PC-9 (cell line): ENCODE results near the gene PIK3C2G.

Experiments
- EZH2 ChIP-seq: fragments of 200-600 bp; sonication (generic); IDR thresholded peaks from 2 replicates; pipeline ENCODE4 v1.8.0; 2017; ENCODE audit warnings: antibody characterized with exemption, low read depth
- TF ChIP-seq, protein P1 (sequence below): fragments of 200-600 bp; sonication (generic); conservative IDR thresholded peaks from 2 replicates; pipeline ENCODE4 v1.6.1; 2017; ENCODE audit warnings: mixed run types, antibody characterized with exemption, mild to moderate bottlenecking, moderate library complexity

DNA sequence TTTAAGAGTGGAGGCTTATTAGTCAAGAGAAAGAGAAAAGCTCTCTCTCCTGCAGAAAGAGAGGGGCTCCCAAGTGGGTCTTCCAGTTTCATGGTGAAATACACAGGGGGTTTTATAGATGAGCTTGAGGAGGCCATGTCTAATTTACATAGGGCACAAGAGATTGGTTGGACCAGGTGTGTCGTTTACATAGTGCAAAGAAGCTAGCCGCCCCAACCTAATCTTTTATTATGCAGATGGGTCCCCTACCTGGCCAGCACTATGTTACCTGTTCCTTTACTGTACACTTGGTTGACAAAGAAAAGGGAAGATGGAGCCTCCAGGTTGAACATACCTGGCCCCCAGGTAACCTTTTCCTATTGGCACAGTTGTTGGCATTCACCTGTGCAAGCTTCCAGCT is 195.0 kb downstream of the PIK3C2G start:
- TF ChIP-seq, protein P1, sequence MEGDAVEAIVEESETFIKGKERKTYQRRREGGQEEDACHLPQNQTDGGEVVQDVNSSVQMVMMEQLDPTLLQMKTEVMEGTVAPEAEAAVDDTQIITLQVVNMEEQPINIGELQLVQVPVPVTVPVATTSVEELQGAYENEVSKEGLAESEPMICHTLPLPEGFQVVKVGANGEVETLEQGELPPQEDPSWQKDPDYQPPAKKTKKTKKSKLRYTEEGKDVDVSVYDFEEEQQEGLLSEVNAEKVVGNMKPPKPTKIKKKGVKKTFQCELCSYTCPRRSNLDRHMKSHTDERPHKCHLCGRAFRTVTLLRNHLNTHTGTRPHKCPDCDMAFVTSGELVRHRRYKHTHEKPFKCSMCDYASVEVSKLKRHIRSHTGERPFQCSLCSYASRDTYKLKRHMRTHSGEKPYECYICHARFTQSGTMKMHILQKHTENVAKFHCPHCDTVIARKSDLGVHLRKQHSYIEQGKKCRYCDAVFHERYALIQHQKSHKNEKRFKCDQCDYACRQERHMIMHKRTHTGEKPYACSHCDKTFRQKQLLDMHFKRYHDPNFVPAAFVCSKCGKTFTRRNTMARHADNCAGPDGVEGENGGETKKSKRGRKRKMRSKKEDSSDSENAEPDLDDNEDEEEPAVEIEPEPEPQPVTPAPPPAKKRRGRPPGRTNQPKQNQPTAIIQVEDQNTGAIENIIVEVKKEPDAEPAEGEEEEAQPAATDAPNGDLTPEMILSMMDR: no peak
- TF ChIP-seq EZH2: no peak
